ENCODE data around the gene PPL. TPM values are rescaled to one million over a fixed set of nuclear protein-coding genes. Genes with fewer than 3 reads are reported as not detected.
"Not testable (repeated sequence)": the region's sequence is repeated elsewhere in the genome, so short reads cannot be mapped to it uniquely, and the experiment has no call there.

Gene PPL
- total RNA-seq, 1 donor from 2014 or later = 705 TPM

- peak; percentile 97 for ATAC-seq
These were observed 21.0 kb upstream of the PPL start, which contains the start of gene SEC14L5 for GRCh38 chr16:4957720-4958509. TSS of gene SEC14L5 (plus strand) at chr16:4958330. CDS start at chr16:4959324, 994 bp downstream.

- no peak for ATAC-seq
These were observed 20.4 kb upstream of the PPL start for GRCh38 chr16:4957420-4957719.

DNA sequence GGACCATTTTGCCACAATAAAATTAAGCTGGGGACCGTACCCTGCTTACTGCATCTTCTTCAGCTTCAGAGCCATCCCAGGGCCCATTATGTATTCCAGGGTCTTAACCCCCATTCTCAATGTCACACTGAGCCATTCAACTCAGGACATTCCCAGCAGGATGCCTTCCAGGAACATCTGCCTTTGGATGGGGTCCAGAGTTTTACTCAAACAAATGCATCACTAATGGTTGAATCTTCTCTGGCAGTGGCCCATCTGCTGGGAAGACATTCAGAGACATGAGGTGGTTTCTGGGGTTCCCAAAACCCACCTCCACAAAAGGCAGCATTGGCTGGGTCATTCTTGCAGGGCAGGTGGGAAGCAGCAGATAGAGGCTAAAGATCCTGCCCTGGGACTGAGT is 17.8 kb upstream of the PPL start:
- no peak for ATAC-seq

- ATAC-seq = not testable (repeated sequence)
These were observed 14.6 kb upstream of the PPL start for GRCh38 chr16:4951583-4951982.

GRCh38 chr16:4949986-4950385 is 13.0 kb upstream of the PPL start:
- no peak for ATAC-seq

GRCh38 chr16:4948903-4949766 is 12.2 kb upstream of the PPL start:
- no peak for ATAC-seq

- peak; percentile 21 for ATAC-seq
These were observed 11.0 kb upstream of the PPL start for GRCh38 chr16:4947722-4948503.

DNA sequence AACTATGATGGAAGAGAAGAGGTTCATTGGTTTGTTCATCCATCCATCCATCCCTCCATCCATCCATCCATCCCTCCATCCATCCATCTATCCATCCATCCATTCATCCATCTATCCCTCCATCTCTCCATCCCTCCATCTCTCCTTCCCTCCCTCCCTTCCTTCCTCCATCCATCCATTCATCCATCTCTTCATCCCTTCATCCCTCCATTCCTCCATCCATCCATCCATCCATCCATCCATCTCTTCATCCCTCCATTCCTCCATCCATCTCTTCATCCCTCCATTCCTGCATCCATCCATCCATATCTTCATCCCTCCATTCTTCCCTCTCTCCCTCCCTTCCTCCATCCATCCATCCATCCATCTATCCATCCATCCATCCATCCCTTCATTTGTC is 10.0 kb upstream of the PPL start:
- ATAC-seq = no peak

DNA sequence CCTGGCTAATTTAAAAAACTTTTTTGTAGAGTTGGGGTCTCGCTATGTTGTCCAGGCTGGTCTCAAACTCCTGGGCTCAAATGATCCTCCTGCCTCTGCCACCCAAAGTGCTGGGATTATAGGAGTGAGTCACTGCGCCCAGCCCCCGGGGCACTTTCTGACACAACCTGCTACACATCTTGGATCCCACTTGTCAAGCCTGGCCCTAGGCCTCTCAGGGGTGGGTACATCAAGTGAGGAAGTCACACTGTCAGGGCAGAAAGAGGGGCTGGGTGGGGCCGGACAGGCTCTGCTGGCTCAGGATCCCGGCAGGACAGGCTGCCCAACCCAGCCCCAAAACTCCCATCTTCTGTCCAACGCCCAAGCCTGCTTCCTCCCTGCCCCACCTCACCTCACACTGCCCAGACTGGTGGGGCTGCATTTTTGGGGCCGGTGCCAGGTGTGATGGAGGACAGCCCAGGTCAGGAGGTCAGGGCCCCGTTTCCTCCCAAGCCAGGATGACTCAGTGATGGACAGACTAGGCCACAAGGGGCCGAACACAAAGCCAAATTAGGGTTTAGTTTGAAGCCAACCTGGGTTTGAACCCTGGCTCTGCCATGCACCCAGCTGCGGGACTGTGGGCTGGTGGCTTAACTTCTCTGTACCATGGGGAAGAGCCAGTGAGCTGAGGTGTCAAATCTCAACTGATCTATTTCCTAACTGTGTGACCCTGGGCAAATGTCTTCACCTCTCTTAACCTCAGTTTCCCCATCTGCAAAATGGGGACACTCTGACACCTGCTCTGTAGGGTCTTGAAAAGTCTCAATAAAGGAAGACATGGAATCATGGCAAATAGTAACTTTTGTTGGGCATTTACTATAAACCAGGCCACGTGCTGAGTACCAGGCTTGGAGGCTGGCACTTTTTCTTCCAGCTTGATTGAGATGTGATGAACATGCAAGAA is 8.9 kb upstream of the PPL start:
- peak; percentile 86 for ATAC-seq

GRCh38 chr16:4944333-4945281 is 7.7 kb upstream of the PPL start:
- peak; percentile 73 for ATAC-seq

DNA sequence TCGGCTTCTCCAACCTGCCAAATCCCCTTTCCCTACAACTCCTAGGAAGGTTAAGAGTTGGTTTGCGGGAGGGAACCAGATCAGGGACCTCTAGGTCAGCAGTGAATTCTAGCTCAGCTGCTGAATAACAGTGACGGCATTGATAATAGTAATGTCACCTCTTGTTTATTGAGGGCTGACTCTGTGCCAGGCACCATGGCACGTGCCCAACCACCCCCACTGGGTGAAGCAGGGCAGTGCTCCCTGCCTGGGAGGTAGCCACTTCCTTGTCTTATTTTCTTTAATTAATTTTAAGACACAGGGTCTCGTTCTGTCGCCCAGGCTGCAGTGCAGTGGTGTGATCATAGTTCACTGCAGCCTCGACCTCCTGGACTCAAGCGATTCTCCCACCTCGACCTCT is 5.5 kb upstream of the PPL start:
- no peak for ATAC-seq

DNA sequence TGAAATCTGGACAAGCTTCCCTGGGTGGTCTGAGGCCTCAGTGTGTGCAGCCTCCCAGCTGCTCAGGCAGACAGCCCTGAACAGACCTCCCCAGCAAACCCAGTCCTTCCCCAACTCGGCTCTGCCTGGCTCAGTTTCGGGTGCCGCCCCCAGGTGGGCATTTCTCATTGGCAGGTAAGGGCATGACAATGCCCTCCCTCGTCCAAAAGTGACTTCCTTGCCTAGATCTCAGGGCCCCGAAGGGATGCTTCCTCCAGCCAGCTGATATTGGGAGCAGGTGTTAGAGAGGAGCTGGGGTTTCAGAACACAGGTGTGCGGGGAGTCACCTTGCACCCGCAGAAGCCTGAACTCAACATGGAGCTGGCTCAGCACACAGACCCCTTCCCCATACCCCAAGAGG is 3.8 kb upstream of the PPL start:
- no peak for ATAC-seq

- ATAC-seq = no peak
These were observed 1.7 kb upstream of the PPL start for GRCh38 chr16:4938683-4939030.

- ATAC-seq = peak; percentile 4
These were observed 1.1 kb upstream of the PPL start for GRCh38 chr16:4937782-4938682.

DNA sequence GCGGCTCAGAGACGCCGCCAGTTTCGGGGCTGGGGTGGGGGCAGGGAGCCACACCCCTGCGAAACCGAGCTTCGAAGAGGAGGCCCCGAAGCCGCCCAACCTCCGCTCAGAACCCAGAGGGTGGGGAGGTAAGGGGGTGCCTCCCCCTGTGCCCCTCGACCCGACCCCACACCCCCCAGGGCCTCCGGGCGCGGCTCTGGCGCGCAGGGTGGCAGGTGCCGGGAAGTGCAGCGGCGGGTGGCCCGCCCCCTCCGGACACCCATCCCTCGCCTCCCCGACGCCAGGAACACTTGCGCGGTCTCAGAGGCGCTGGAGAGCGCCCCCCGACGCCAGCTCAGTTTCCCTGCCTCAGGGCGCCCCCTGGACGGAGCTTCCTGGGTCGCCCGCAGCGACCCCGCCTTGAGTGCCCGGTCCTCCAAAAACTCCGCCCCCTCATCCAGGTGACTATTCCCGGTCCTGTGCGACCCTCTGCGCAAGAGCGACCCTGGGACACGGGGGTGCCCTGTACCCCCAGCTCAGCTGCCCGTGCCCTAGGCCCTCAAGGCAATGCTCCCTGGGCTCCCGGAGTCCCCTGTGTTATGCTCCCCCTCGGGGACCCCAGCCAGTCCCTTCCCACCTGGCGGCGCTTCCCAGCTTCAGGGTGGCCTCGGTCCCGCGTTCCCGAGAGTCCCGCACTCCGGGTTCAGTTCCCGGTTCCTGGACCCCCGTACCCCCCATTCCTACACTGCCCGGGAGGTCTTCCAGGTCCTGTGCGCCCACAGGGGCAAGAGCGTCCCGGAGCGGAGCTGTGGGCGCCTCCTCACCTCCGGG is 562 bp downstream of the PPL start:
- ATAC-seq = peak; percentile 32

DNA sequence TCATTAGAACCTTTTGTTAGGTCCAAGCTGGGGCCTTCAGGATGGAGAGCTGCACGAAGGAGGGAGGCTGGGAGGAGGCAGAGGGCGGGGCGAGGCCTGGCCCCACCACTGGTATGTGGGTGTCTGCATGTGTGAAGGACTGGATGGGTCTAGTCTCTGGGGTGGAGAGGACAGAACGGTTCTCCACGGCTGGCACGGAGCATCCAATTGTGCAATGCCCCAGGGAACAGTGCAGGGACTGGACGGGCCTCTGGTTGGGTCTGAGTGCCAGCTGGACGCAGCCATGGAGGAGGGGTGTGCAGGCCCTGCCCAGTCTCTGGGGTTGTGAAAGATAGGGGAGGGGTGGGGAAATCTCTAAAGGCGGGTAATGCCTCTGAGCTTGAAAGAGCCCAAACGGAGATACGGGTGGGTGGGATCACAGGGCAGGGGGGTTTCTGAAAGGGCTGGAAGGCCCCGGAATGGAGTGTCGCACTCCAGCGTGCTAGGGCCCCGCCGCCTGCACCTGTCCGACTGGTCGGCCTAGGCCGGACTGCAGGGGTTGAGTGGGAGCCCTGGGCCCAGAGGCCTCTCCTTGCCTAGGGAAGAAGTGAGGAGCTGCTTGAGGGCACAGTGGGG is 1.6 kb downstream of the PPL start:
- peak; percentile 27 for ATAC-seq

GRCh38 chr16:4934591-4934990 is 2.4 kb downstream of the PPL start:
- ATAC-seq = no peak

DNA sequence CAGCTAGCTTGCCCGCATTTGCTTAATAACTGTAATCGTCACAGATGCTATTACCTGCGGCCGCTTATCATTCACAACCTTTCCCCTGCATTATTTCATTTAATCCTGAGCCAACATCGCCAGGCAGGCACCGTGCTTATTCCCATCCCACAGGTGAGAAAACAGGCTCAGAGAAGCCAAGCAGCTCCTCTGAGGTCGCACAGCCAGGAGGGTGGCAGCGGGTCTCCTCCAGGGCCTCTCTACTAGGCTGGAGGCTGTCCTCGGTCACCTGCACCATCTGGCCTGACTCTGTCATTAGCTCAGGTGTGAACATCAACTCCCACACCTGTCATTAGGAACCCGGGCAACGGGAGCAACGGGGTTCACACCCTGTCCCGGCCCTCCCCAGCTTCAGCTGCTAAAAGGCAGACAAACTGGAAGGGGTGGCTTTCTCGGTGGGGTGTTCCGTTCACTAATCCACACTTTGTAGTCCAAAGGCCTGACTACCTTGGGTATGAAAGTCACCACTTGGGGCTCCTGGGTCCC is 3.0 kb downstream of the PPL start:
- ATAC-seq = peak; percentile 31

Data from esophagus mucosa (tissue), 1 donor.